ENCODE results near the gene TIMM50. TPM values are rescaled to one million over a fixed set of nuclear protein-coding genes. Genes with fewer than 3 reads are reported as not detected.

The TIMM50 gene
- total and polyA plus RNA-seq, 2 of the 8 experiments (the other 6 are each of a cell fraction or from before 2014, with no cell fraction given) = 155 to 187 TPM

- POLR2A ChIA-PET (ENCODE audit: partially characterized antibody) = interaction anchor here (0.6 to 11.1 kb wide), 10 partner anchors 8 to 101 kb away, joined by 3 to 96 read pairs (median 10); partner anchors contain the start of genes EID2B, RPS16, SELENOV and TIMM50
- peak within 1 kb of the TSS; percentile 78 for H3K18ac ChIP-seq (ENCODE audit: extremely low read depth, low read length)
- peaks cover 15% of the 10 kb centered on the region for H3K23me2 ChIP-seq (ENCODE audit: low read depth, low read length)
- peak within 1 kb of the TSS; percentile 87 for H3K4me2 ChIP-seq (ENCODE audit: insufficient read depth in 1 of 2, low read depth in 2 of 2, low read length in 2 of 2)
- peaks cover 17 to 58% (median 51%) of the 10 kb centered on the region in 4 experiments for H3K27me3 ChIP-seq (replicated peaks in 1 of 4; ENCODE audit: control insufficient read depth in 3 of 4, extremely low read depth in 1 of 4, insufficient read depth in 3 of 4, low read length in 3 of 4)
- H3K56ac ChIP-seq (replicated peaks; ENCODE audit: insufficient read length, low read depth, low read length) = peak within 1 kb of the TSS; percentile 9
- H3K14ac ChIP-seq (ENCODE audit: insufficient read length) = no peak within 1 kb of the TSS
- H3K23ac ChIP-seq (ENCODE audit: insufficient read length) = no peak within 1 kb of the TSS
- peak in 1 of 2 experiments; percentile 80 for DNase-seq (ENCODE audit: low read depth in 1 of 2, low spot score in 2 of 2)
- no peaks in the 10 kb centered on the region for H4K20me1 ChIP-seq (replicated peaks in 1 of 2; ENCODE audit: control insufficient read depth in 1 of 2, insufficient read depth in 2 of 2, low read length in 2 of 2)
- H2BK12ac ChIP-seq (ENCODE audit: low read depth, low read length) = peak within 1 kb of the TSS; percentile 86
- H2BK20ac ChIP-seq (ENCODE audit: low read length) = peak within 1 kb of the TSS; percentile 34; the same call in 1 of the 2 replicates
- peak within 1 kb of the TSS; percentile 81 for H4K91ac ChIP-seq (replicated peaks; ENCODE audit: insufficient read length, low read length)
- peak within 1 kb of the TSS; percentile 60; the same call in 1 of the 2 replicates for H2BK5ac ChIP-seq (ENCODE audit: low read depth, low read length)
- no peaks in the 10 kb centered on the region for H3K79me2 ChIP-seq (ENCODE audit: control insufficient read depth in 1 of 2, insufficient read depth in 2 of 2, low read length in 2 of 2)
- peak within 1 kb of the TSS; percentile 94; the same call in 1 of the 2 replicates for H2BK15ac ChIP-seq (ENCODE audit: low read length)
- CTCF ChIA-PET (ENCODE audit: partially characterized antibody) = interaction anchor here (0.5 to 6.5 kb wide), 13 partner anchors 12 to 247 kb away, joined by 3 to 47 read pairs (median 5); partner anchors contain the start of genes EID2B and ZFP36
- no peak for FAIRE-seq
- H3K9me3 ChIP-seq (ENCODE audit: insufficient read depth in 2 of 2, low read depth in 1 of 2, low read length in 1 of 2) = peaks cover 0 to 8% of the 10 kb centered on the region in 2 experiments; a peak in 3 of 4 replicates
- peak within 1 kb of the TSS; percentile 91 for H2BK120ac ChIP-seq (replicated peaks; ENCODE audit: low read depth, low read length)
- H3K79me1 ChIP-seq (ENCODE audit: low read depth, low read length) = no peaks in the 10 kb centered on the region
- peak within 1 kb of the TSS; percentile 54; the same call in 1 of the 2 replicates for H2AK5ac ChIP-seq (ENCODE audit: low read depth, low read length)
- H3K27ac ChIP-seq (ENCODE audit: low read depth, low read length) = no peak within 1 kb of the TSS
- H3K9ac ChIP-seq (replicated peaks in 1 of 4; ENCODE audit: extremely low read depth in 1 of 4, low read depth in 3 of 4, low read length in 3 of 4) = peak within 1 kb of the TSS in 2 of 4 experiments; percentile 27 to 48; a peak in 3 of 7 replicates
- H4K5ac ChIP-seq (ENCODE audit: insufficient read length, low read depth, low read length) = peak within 1 kb of the TSS; percentile 2
- H2AFZ ChIP-seq (ENCODE audit: low read length) = peak within 1 kb of the TSS; percentile 75; the same call in 1 of the 2 replicates
- 6% methylated on average over 36 of the region's 60 CpGs; no CpG with 5 or more reads in 1 of the 2 experiments for WGBS, 2 experiments (ENCODE audit: extremely low coverage in 1 of 2, insufficient coverage in 1 of 2, insufficient read length in 1 of 2, insufficient replicate concordance in 2 of 2, low coverage in 1 of 2, low lambda C conversion rate in 2 of 2, missing lambda C conversion rate in 1 of 2)
- H4K8ac ChIP-seq (ENCODE audit: extremely low read depth, insufficient read depth, low read length) = peak within 1 kb of the TSS; percentile 77
- peak within 1 kb of the TSS; percentile 97 for H3K4ac ChIP-seq (replicated peaks; ENCODE audit: insufficient read length, low read depth, low read length)
- H3K4me1 ChIP-seq (replicated peaks in 1 of 4; ENCODE audit: control insufficient read depth in 3 of 4, insufficient read depth in 4 of 4, low read length in 3 of 4) = peaks cover 4 to 6% (median 5%) of the 10 kb centered on the region in 4 experiments; a peak in 5 of 7 replicates
- peak within 1 kb of the TSS; percentile 53 to 85 (median 60) for H3K4me3 ChIP-seq (ENCODE audit: extremely low read depth in 1 of 4, insufficient read depth in 2 of 4, low read depth in 3 of 4, low read length in 4 of 4)
- no peaks in the 10 kb centered on the region for H3K36me3 ChIP-seq (ENCODE audit: control insufficient read depth in 2 of 4, insufficient read depth in 4 of 4, low read length in 3 of 4)
- TF ChIP-seq EZH2 (IDR thresholded peaks at IDR 0.05; ENCODE audit: low read depth, low read length, severe bottlenecking) (peak; percentile 62), RFX5 (IDR thresholded peaks at IDR 0.05; ENCODE audit: borderline replicate concordance, low read depth, low read length) (no peak), TAF1 (IDR thresholded peaks at IDR 0.05; ENCODE audit: low read depth, low read length) (no peak), HDAC2 (IDR thresholded peaks at IDR 0.05; ENCODE audit: borderline replicate concordance in 1 of 2, low read depth in 2 of 2, low read length in 2 of 2) (peak in 1 of 2 experiments; percentile 25; a peak in 1 of 4 replicates), TBP (IDR thresholded peaks at IDR 0.05; ENCODE audit: low read depth, low read length) (peak; percentile 30; the same call in 1 of the 2 replicates), RBBP5 (IDR thresholded peaks at IDR 0.05; ENCODE audit: borderline replicate concordance, low read depth, low read length) (0 out of 2 replicates have a peak, but pooled peaks have one; percentile 31), SUZ12 (IDR thresholded peaks at IDR 0.05; ENCODE audit: low read length) (peak; percentile 56; the same call in 1 of the 2 replicates), SRF (IDR thresholded peaks at IDR 0.05; ENCODE audit: low read depth, low read length) (no peak)
- TF ChIP-seq, protein P1, sequence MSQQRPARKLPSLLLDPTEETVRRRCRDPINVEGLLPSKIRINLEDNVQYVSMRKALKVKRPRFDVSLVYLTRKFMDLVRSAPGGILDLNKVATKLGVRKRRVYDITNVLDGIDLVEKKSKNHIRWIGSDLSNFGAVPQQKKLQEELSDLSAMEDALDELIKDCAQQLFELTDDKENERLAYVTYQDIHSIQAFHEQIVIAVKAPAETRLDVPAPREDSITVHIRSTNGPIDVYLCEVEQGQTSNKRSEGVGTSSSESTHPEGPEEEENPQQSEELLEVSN (IDR thresholded peaks at IDR 0.05) = 0 out of 2 replicates have a peak, but pooled peaks have one; percentile 42
Observed at GRCh38 chr19:39498798-39499642, 18.4 kb downstream of the TIMM50 start, which contains the start of gene DLL3. Gene DLL3 (plus strand): TSS chr19:39498947. CDS start chr19:39498975, 28 bp downstream.

Data from H1 (cell line).